Upper lobe of right lung (tissue), 1 donor: Measurements from ENCODE around the gene ZPR1. TPM values are rescaled to one million over a fixed set of nuclear protein-coding genes. Genes with fewer than 3 reads are reported as not detected.
A peak's percentile ranks its signal among the peaks of the same experiment; 100 is the strongest.

Source experiments
- ATAC-seq: fragments of 200-7000 bp; cut with Tn5 transposase; one replicate; pipeline ENCODE4 v1.9.1; 2020; ENCODE audit warnings: mild to moderate bottlenecking, moderate library complexity
- DNase-seq: peaks from one replicate; pipeline ENCODE4 v3.0.0-alpha.2; 2020
- H3K27ac ChIP-seq: fragments of 200-600 bp; one replicate; pipeline ENCODE4 v1.8.0; 2022
- H3K27me3 ChIP-seq: fragments of 200-600 bp; one replicate; pipeline ENCODE4 v1.8.0; 2022; ENCODE audit warnings: mild to moderate bottlenecking
- H3K36me3 ChIP-seq: fragments of 200-600 bp; one replicate; pipeline ENCODE4 v1.8.0; 2022
- H3K4me1 ChIP-seq: fragments of 200-600 bp; one replicate; pipeline ENCODE4 v1.8.0; 2022
- H3K4me3 ChIP-seq: fragments of 200-600 bp; one replicate; pipeline ENCODE4 v1.8.0; 2022; ENCODE audit warnings: mild to moderate bottlenecking
- H3K9me3 ChIP-seq: fragments of 200-600 bp; one replicate; pipeline ENCODE4 v1.8.0; 2022
- CTCF ChIP-seq: fragments of 200-600 bp; IDR thresholded peaks from one replicate; pipeline ENCODE4 v1.8.0; 2022; ENCODE audit warnings: antibody characterized with exemption
- intact Hi-C: fragments of 100-400 bp; cut with DNase I; formaldehyde crosslinking; loops from one replicate; pipeline ENCODE4 v1.11.0; 2022
- total RNA-seq: library from RNA; stranded (reverse); fragmentation: NEBNext Ultra II Directional; extraction: Animal tissue kit (Norgen Biotek cat#: 25700); gene quantifications from one replicate; pipeline ENCODE4 v1.2.1, GENCODE V29; 2021
- donor health status: DM: no; HTN: yes; CAD: no; lungs with severe emphysema.

ZPR1 gene
- total RNA-seq, 1 donor from 2014 or later: 43.1 TPM

DNA sequence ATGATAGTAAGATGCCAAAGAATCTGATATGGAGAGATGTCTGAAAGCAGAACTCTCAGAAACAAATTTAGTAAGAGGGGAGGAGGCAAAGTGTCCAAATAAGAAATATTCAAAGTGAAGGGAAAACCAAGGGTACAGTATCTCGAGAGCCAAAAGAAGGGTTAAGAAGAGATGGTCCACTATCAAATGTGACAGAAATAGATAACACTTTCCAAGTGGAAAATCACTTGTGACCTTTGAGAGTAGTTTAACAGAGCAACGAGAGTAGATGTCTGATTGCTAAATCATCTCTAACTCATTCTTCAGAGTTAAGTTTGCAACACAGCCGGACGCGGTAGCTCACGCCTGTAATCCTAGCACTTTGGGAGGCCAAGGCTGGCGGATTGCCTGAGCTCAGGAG is 10.8 kb downstream of the ZPR1 start:
- Histone ChIP-seq H3K27me3 (no peaks in the 10 kb centered on the region), H3K4me1 (peaks cover 9% of the 10 kb centered on the region), H3K36me3 (peaks cover 64% of the 10 kb centered on the region), H3K9me3 (no peaks in the 10 kb centered on the region), H3K27ac (no peak overlapping the region), H3K4me3 (no peak overlapping the region)
- no peak for TF ChIP-seq CTCF
- DNase-seq (no peak), ATAC-seq (no peak)
- intact Hi-C loops: no loop called here

- intact Hi-C loops: no loop called here
- Histone ChIP-seq H3K27ac (no peak overlapping the region), H3K4me1 (peaks cover 14% of the 10 kb centered on the region), H3K36me3 (peaks cover 58% of the 10 kb centered on the region), H3K9me3 (no peaks in the 10 kb centered on the region), H3K27me3 (no peaks in the 10 kb centered on the region), H3K4me3 (no peak overlapping the region)
- ATAC-seq (no peak), DNase-seq (no peak)
- no peak for TF ChIP-seq CTCF
These were observed 11.3 kb downstream of the ZPR1 start for GRCh38 chr11:116776522-116776984.

- intact Hi-C loops: no loop called here
- no peak for TF ChIP-seq CTCF
- DNase-seq (no peak), ATAC-seq (no peak)
- no peaks in the 10 kb centered on the region for H3K27me3 ChIP-seq
- H3K9me3 ChIP-seq: no peaks in the 10 kb centered on the region
- no peak overlapping the region for H3K4me3 ChIP-seq
- no peak overlapping the region for H3K27ac ChIP-seq
- peaks cover 53% of the 10 kb centered on the region for H3K36me3 ChIP-seq
- H3K4me1 ChIP-seq: peaks cover 20% of the 10 kb centered on the region
These were observed 11.8 kb downstream of the ZPR1 start for GRCh38 chr11:116775975-116776374.

DNA sequence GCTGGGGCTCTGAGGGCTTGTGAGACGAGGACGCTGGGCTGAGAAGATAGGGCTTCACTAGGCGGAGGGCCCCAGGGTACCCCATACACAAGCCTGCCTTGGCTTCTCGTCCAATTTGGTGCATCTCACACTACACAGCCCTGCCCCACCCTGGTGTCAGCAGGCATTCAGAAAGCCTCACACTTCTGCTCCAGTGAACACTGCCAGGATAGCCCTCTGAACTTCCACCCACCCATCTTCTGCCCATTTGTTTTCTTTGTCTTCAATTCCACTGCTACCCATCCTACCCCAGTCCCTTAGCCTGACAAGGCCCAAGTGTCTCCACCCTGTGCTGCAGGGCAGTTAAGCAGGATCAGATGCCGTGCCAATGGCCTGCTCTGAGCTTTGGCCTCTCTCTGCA is 13.2 kb downstream of the ZPR1 start:
- Histone ChIP-seq H3K27me3 (no peaks in the 10 kb centered on the region), H3K4me1 (peaks cover 24% of the 10 kb centered on the region), H3K36me3 (peaks cover 43% of the 10 kb centered on the region), H3K27ac (no peak overlapping the region), H3K9me3 (no peaks in the 10 kb centered on the region), H3K4me3 (no peak overlapping the region)
- DNase-seq (no peak), ATAC-seq (no peak)
- intact Hi-C loops: no loop called here
- TF ChIP-seq CTCF: no peak

DNA sequence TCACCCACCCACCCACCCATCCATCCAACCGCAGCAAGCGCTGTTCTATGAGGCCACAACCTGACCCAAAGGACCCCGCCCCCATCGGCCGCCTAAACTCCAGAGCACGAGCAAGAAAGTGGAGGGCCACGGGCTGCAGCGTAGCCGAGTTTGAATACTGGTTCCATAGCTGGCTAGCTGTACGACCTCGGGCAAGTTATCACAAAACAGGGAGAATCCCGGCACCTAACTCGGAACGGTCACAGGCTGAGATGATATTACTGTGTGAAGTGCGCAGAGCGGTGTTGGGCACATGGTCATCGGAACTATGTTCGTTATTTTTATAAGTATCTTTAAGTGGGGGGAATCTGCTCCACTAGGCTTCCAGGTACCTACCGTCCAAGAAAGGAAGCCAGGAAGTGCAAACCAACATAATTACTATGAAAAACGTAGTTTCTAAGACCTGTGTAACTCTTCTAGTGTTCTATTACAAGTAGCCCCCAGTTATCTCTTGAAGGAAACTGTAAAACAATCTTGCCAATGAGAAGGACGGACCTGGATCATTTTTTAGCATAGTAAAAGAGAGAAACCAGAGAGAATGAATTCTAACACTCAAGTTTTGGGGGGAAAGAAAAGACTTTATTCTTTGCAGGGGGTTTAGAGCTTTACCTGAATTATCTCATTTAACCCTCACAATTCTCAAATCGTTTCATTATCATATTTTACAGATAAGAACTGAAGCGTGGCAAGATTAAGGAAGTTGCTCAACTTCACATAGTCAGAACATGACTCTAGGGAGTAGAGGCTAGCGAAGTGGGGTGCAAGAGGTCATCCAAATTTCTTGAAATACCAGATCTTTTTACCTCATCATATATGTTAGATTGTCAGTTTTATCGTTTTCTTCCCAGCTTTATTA is 14.4 kb downstream of the ZPR1 start:
- intact Hi-C loops: no loop called here
- ATAC-seq (no peak), DNase-seq (no peak)
- Histone ChIP-seq H3K27ac (peak overlapping the region; percentile 93), H3K4me3 (peak overlapping the region; percentile 70), H3K4me1 (peaks cover 24% of the 10 kb centered on the region), H3K36me3 (peaks cover 43% of the 10 kb centered on the region), H3K27me3 (no peaks in the 10 kb centered on the region), H3K9me3 (no peaks in the 10 kb centered on the region)
- TF ChIP-seq CTCF: no peak
